Breast epithelium (tissue), 4 donors: ENCODE results near the gene PRRC2B. TPM values are rescaled to one million over a fixed set of nuclear protein-coding genes. Genes with fewer than 3 reads are reported as not detected.
A peak's percentile ranks its signal among the peaks of the same experiment; 100 is the strongest.
"Not testable (repeated sequence)": the region's sequence is repeated elsewhere in the genome, so short reads cannot be mapped to it uniquely, and the experiment has no call there.

ENCODE experiments used
- DNase-seq, 2 donors: peaks; one replicate each; pipeline ENCODE4 v3.0.0-alpha.2; 2019; ENCODE audit warnings: low spot score in 2 of 2
- H3K27ac ChIP-seq, 2 donors: fragments of 200-600 bp; sonication (generic) in 1 of 2; one replicate each; pipeline ENCODE4 v1.5.1; 2016 to 2019; ENCODE audit warnings: mild to moderate bottlenecking in 1 of 2
- H3K27me3 ChIP-seq, 2 donors: fragments of 200-600 bp; sonication (generic) in 1 of 2; one replicate each; pipeline versions ENCODE4 v1.5.1 to v1.6.0; 2017 to 2019; ENCODE audit warnings: control low read depth in 1 of 2, mild to moderate bottlenecking in 1 of 2
- H3K36me3 ChIP-seq: fragments of 200-600 bp; one replicate; pipeline ENCODE4 v1.5.1; 2019
- H3K4me1 ChIP-seq, 2 donors: fragments of 200-600 bp; sonication (generic); one replicate each; pipeline ENCODE4 v1.5.1; 2016 to 2019; ENCODE audit warnings: control low read depth in 1 of 2
- H3K4me3 ChIP-seq, 3 donors: fragments of 200-600 bp; sonication (generic); 1 replicate in 2 of 3; 2 replicates in 1 of 3; pipeline ENCODE4 v1.5.1; 2016 to 2019; ENCODE audit warnings: mild to moderate bottlenecking in 3 of 3, moderate library complexity in 2 of 3
- H3K9me3 ChIP-seq, 2 donors: fragments of 200-600 bp; sonication (generic) in 1 of 2; one replicate each; pipeline ENCODE4 v1.5.1; 2016 to 2019; ENCODE audit warnings: control low read depth in 1 of 2
- POLR2A ChIP-seq: fragments of 450-650 bp; IDR thresholded peaks from one replicate; pipeline ENCODE4 v1.6.1; 2016; ENCODE audit warnings: antibody characterized with exemption, mild to moderate bottlenecking, moderate library complexity
- POLR2AphosphoS5 ChIP-seq, 3 donors: sonication (generic); formaldehyde crosslinking; IDR thresholded peaks; one replicate each; pipeline ENCODE4 v1.6.1; 2017; ENCODE audit warnings: antibody characterized with exemption in 3 of 3
- intact Hi-C: fragments of 100-400 bp; cut with DNase I; formaldehyde crosslinking; loops from one replicate; pipeline ENCODE4 v1.15.1; 2023; ENCODE audit warnings: low total_unique reads
- total RNA-seq, 3 donors: library from RNA; depleted of rRNA; stranded (reverse); fragments of >200 nt; gene quantifications; one replicate each; pipeline ENCODE4 v1.1.0, GENCODE V29; 2016
- TF ChIP-seq, protein P1 (sequence below), 3 donors: fragments of 450-650 bp; IDR thresholded peaks; one replicate each; pipeline ENCODE4 v1.5.1; 2016 to 2017; ENCODE audit warnings: antibody characterized with exemption in 3 of 3, mild to moderate bottlenecking in 3 of 3, moderate library complexity in 3 of 3

PRRC2B gene
- total RNA-seq, 3 donors from 2014 or later = 95.9 to 143 (median 102) TPM

GRCh38 chr9:131349522-131349880 lies 44.4 kb upstream of the PRRC2B start:
- H3K4me1 ChIP-seq = peaks cover 0 to 7% of the 10 kb centered on the region in 2 donors
- H3K4me3 ChIP-seq = peak overlapping the region in 1 of 3 donors; percentile 53
- no peaks in the 10 kb centered on the region for H3K36me3 ChIP-seq
- H3K9me3 ChIP-seq = no peaks in the 10 kb centered on the region
- no peak overlapping the region for H3K27ac ChIP-seq
- TF ChIP-seq POLR2A (no peak), POLR2AphosphoS5 (IDR thresholded peaks at IDR 0.05) (no peak)
- TF ChIP-seq, protein P1, sequence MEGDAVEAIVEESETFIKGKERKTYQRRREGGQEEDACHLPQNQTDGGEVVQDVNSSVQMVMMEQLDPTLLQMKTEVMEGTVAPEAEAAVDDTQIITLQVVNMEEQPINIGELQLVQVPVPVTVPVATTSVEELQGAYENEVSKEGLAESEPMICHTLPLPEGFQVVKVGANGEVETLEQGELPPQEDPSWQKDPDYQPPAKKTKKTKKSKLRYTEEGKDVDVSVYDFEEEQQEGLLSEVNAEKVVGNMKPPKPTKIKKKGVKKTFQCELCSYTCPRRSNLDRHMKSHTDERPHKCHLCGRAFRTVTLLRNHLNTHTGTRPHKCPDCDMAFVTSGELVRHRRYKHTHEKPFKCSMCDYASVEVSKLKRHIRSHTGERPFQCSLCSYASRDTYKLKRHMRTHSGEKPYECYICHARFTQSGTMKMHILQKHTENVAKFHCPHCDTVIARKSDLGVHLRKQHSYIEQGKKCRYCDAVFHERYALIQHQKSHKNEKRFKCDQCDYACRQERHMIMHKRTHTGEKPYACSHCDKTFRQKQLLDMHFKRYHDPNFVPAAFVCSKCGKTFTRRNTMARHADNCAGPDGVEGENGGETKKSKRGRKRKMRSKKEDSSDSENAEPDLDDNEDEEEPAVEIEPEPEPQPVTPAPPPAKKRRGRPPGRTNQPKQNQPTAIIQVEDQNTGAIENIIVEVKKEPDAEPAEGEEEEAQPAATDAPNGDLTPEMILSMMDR (IDR thresholded peaks at IDR 0.05) = no peak
- intact Hi-C loops = no loop called here
- no peaks in the 10 kb centered on the region for H3K27me3 ChIP-seq
- no peak for DNase-seq

DNA sequence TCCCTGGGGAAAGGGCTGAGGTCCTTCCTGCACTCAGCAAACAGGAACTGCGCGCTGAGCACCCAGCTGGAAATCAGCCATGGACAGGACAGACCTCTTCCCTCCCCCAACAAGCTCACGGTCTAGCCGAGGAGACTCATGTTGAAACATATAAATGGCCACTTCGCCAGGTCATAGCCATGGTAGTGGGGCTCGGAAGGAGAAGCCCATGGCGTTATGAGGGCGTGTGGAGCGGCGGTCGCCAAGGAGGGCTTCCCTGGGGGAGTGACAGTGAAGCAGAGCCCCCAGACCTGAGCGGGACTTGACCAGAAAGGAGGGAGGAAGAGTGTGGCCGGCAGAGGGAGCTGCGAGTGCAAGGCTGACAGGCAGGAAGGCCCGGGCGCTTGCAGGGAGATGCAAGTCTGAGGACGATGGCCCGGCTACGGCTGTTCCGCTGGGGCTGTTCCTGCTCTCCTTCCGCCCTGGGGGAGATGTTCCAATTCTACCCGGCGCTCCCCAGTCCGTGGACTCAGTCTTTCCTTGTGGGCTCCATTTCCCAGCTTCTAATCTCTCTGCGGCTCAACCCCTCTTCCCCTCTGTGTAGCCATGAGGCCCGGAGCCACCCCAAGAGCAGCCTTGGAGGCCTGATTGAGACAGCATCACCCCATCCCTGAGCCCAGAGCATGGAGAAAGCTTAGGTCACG lies 43.9 kb upstream of the PRRC2B start:
- Histone ChIP-seq H3K36me3 (no peaks in the 10 kb centered on the region), H3K9me3 (no peaks in the 10 kb centered on the region), H3K27me3 (no peaks in the 10 kb centered on the region), H3K4me3 (peak overlapping the region; percentile 19 to 53 (median 24)), H3K4me1 (peaks cover 0 to 7% of the 10 kb centered on the region in 2 donors), H3K27ac (no peak overlapping the region)
- TF ChIP-seq, protein P1 (IDR thresholded peaks at IDR 0.05) = peak; percentile 73 to 93 (median 88)
- TF ChIP-seq POLR2A (no peak), POLR2AphosphoS5 (IDR thresholded peaks at IDR 0.05) (peak in 1 of 3 donors; percentile 12)
- DNase-seq = peak; percentile 86 to 87
- intact Hi-C loops = no loop called here

DNA sequence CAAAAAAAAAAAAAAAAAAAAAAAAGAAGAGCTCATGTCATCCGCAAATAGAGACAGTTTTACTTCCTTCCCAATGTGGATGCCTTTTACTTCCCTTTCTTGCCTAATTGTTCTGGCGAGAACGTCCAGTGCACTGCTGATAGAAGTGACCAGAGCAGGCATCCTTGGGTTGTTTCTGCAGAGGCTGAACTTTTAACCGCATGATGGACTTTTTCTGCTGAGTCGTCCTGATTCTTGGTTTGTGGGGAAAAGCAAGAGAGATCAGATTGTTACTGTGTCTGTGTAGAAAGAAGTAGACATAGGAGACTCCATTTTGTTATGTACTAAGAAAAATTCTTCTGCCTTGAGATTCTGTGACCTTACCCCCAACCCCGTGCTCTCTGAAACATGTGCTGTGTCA lies 37.4 kb upstream of the PRRC2B start:
- H3K9me3 ChIP-seq, H3K4me3 ChIP-seq, intact Hi-C loops, H3K27ac ChIP-seq, H3K4me1 ChIP-seq, H3K27me3 ChIP-seq, H3K36me3 ChIP-seq, DNase-seq: not testable (repeated sequence)

GRCh38 chr9:131358556-131358955 lies 35.3 kb upstream of the PRRC2B start:
- Histone ChIP-seq H3K27me3 (no peaks in the 10 kb centered on the region), H3K4me3 (no peak overlapping the region), H3K9me3 (no peaks in the 10 kb centered on the region), H3K27ac (no peak overlapping the region), H3K36me3 (no peaks in the 10 kb centered on the region), H3K4me1 (no peaks in the 10 kb centered on the region)
- no peak for DNase-seq
- TF ChIP-seq, protein P1 (IDR thresholded peaks at IDR 0.05) = no peak
- TF ChIP-seq POLR2AphosphoS5 (IDR thresholded peaks at IDR 0.05) = no peak
- TF ChIP-seq POLR2A = no peak
- intact Hi-C loops = no loop called here

DNA sequence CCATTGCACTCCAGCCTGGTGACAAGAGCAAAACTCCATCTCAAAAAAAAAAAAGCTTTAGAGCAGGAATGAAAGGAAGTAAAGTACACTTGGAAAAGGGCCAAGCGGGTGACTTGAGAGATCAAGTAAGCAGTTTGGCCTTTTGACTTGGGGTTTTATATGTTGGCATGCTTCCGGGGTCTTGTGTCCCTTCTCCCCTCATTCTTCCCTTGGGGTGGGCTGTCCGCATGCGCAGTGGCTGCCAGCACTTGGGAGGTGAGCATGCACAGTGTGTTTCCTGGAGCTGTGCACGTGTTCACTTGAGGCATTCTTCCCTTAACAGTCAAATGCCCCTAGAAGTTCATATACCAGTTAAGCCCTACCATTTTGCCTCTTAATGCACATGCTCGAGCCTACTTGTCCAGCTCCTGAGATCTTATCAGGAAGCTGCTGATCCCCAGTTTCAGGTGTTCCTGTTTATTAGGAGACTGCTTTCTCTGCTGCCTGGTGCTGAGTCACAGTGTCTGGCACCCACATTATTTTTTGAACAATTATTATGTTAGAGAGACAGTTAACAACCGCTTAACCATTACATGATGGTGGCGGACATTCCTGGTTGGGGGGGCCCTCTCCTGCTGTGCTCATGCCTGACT lies 32.6 kb upstream of the PRRC2B start:
- Histone ChIP-seq H3K4me1 (no peaks in the 10 kb centered on the region), H3K36me3 (no peaks in the 10 kb centered on the region), H3K9me3 (no peaks in the 10 kb centered on the region), H3K4me3 (no peak overlapping the region), H3K27ac (peak overlapping the region; percentile 61 to 65), H3K27me3 (no peaks in the 10 kb centered on the region)
- intact Hi-C loops = no loop called here
- DNase-seq = no peak
- TF ChIP-seq POLR2AphosphoS5 (IDR thresholded peaks at IDR 0.05) (no peak), POLR2A (no peak)
- TF ChIP-seq, protein P1 (IDR thresholded peaks at IDR 0.05) = no peak
